ENCODE results near the gene ZCRB1.

The ZCRB1 gene

GRCh38 chr12:42282294-42282693 lies 43.6 kb downstream of the ZCRB1 start:
- in situ Hi-C loops (cut with MboI; ENCODE audit: low sequenced_read_pairs), result no loop called here
- DNase-seq (ENCODE audit: low spot score in 2 of 2), result no peak
- Histone ChIP-seq H3K9me3 (no peaks in the 10 kb centered on the region), H3K4me3 (no peak overlapping the region), H3K27me3 (ENCODE audit: low read depth) (no peaks in the 10 kb centered on the region; the same call in 1 of the 2 replicates), H3K4me1 (peaks cover 8% of the 10 kb centered on the region), H3K36me3 (replicated peaks) (no peaks in the 10 kb centered on the region)

GRCh38 chr12:42281844-42282243 lies 44.0 kb downstream of the ZCRB1 start:
- Histone ChIP-seq H3K36me3 (replicated peaks) (no peaks in the 10 kb centered on the region), H3K4me3 (no peak overlapping the region), H3K9me3 (no peaks in the 10 kb centered on the region), H3K4me1 (peaks cover 8% of the 10 kb centered on the region), H3K27me3 (ENCODE audit: low read depth) (no peaks in the 10 kb centered on the region; the same call in 1 of the 2 replicates)
- DNase-seq (ENCODE audit: low spot score in 2 of 2), result no peak
- in situ Hi-C loops (cut with MboI; ENCODE audit: low sequenced_read_pairs), result no loop called here

- no peak overlapping the region for H3K4me3 ChIP-seq
- H3K27me3 ChIP-seq (ENCODE audit: low read depth), result no peaks in the 10 kb centered on the region; the same call in 1 of the 2 replicates
- no peaks in the 10 kb centered on the region for H3K9me3 ChIP-seq
- peaks cover 8% of the 10 kb centered on the region for H3K4me1 ChIP-seq
- in situ Hi-C loops (cut with MboI; ENCODE audit: low sequenced_read_pairs), result no loop called here
- DNase-seq (ENCODE audit: low spot score in 2 of 2), result no peak
- no peaks in the 10 kb centered on the region for H3K36me3 ChIP-seq (replicated peaks)
Measured at GRCh38 chr12:42281278-42281677, 44.6 kb downstream of the ZCRB1 start.

GRCh38 chr12:42278128-42278510 lies 47.8 kb downstream of the ZCRB1 start:
- H3K27me3 ChIP-seq (ENCODE audit: low read depth), result no peaks in the 10 kb centered on the region; the same call in 1 of the 2 replicates
- H3K9me3 ChIP-seq, result no peaks in the 10 kb centered on the region
- in situ Hi-C loops (cut with MboI; ENCODE audit: low sequenced_read_pairs), result no loop called here
- no peak for DNase-seq (ENCODE audit: low spot score in 2 of 2)
- peaks cover 8% of the 10 kb centered on the region for H3K4me1 ChIP-seq
- H3K36me3 ChIP-seq (replicated peaks), result no peaks in the 10 kb centered on the region
- H3K4me3 ChIP-seq, result no peak overlapping the region

- Histone ChIP-seq H3K27me3 (ENCODE audit: low read depth) (no peaks in the 10 kb centered on the region; the same call in 1 of the 2 replicates), H3K4me1 (peaks cover 8% of the 10 kb centered on the region), H3K9me3 (no peaks in the 10 kb centered on the region), H3K4me3 (no peak overlapping the region), H3K36me3 (replicated peaks) (no peaks in the 10 kb centered on the region)
- in situ Hi-C loops (cut with MboI; ENCODE audit: low sequenced_read_pairs), result no loop called here
- DNase-seq (ENCODE audit: low spot score in 2 of 2), result no peak
Measured at GRCh38 chr12:42277396-42278127, 48.3 kb downstream of the ZCRB1 start.

- H3K4me1 ChIP-seq, result peaks cover 4% of the 10 kb centered on the region; the same call in 1 of the 2 replicates
- peak in 1 of 2 experiments; percentile 5 for DNase-seq (ENCODE audit: low spot score in 2 of 2)
- no peaks in the 10 kb centered on the region for H3K36me3 ChIP-seq (replicated peaks)
- no peak overlapping the region for H3K4me3 ChIP-seq
- in situ Hi-C loops (cut with MboI; ENCODE audit: low sequenced_read_pairs), result no loop called here
- H3K9me3 ChIP-seq, result no peaks in the 10 kb centered on the region
- H3K27me3 ChIP-seq (ENCODE audit: low read depth), result no peaks in the 10 kb centered on the region; the same call in 1 of the 2 replicates
Measured at GRCh38 chr12:42275499-42275898, 50.4 kb downstream of the ZCRB1 start.

GRCh38 chr12:42273706-42274105 lies 52.2 kb downstream of the ZCRB1 start:
- H3K9me3 ChIP-seq, result no peaks in the 10 kb centered on the region
- no peaks in the 10 kb centered on the region; the same call in 1 of the 2 replicates for H3K27me3 ChIP-seq (ENCODE audit: low read depth)
- no peak overlapping the region for H3K4me3 ChIP-seq
- peaks cover 4% of the 10 kb centered on the region; the same call in 1 of the 2 replicates for H3K4me1 ChIP-seq
- no peak for DNase-seq (ENCODE audit: low spot score in 2 of 2)
- H3K36me3 ChIP-seq (replicated peaks), result no peaks in the 10 kb centered on the region
- in situ Hi-C loops (cut with MboI; ENCODE audit: low sequenced_read_pairs), result no loop called here

GRCh38 chr12:42270596-42270995 lies 55.3 kb downstream of the ZCRB1 start:
- Histone ChIP-seq H3K36me3 (replicated peaks) (no peaks in the 10 kb centered on the region), H3K27me3 (ENCODE audit: low read depth) (no peaks in the 10 kb centered on the region), H3K4me3 (no peak overlapping the region), H3K4me1 (no peaks in the 10 kb centered on the region), H3K9me3 (no peaks in the 10 kb centered on the region)
- in situ Hi-C loops (cut with MboI; ENCODE audit: low sequenced_read_pairs), result no loop called here
- no peak for DNase-seq (ENCODE audit: low spot score in 2 of 2)

GRCh38 chr12:42267413-42268190 lies 58.3 kb downstream of the ZCRB1 start:
- Histone ChIP-seq H3K9me3 (no peaks in the 10 kb centered on the region), H3K27me3 (ENCODE audit: low read depth) (no peaks in the 10 kb centered on the region), H3K36me3 (replicated peaks) (no peaks in the 10 kb centered on the region), H3K4me1 (no peaks in the 10 kb centered on the region), H3K4me3 (no peak overlapping the region)
- DNase-seq (ENCODE audit: low spot score in 2 of 2), result no peak
- in situ Hi-C loops (cut with MboI; ENCODE audit: low sequenced_read_pairs), result no loop called here

GRCh38 chr12:42266579-42267230 lies 59.2 kb downstream of the ZCRB1 start:
- Histone ChIP-seq H3K4me1 (no peaks in the 10 kb centered on the region), H3K9me3 (no peaks in the 10 kb centered on the region), H3K4me3 (no peak overlapping the region), H3K27me3 (ENCODE audit: low read depth) (no peaks in the 10 kb centered on the region), H3K36me3 (replicated peaks) (no peaks in the 10 kb centered on the region)
- in situ Hi-C loops (cut with MboI; ENCODE audit: low sequenced_read_pairs), result no loop called here
- no peak for DNase-seq (ENCODE audit: low spot score in 2 of 2)

- in situ Hi-C loops (cut with MboI; ENCODE audit: low sequenced_read_pairs), result no loop called here
- no peak for DNase-seq (ENCODE audit: low spot score in 2 of 2)
- no peaks in the 10 kb centered on the region for H3K36me3 ChIP-seq (replicated peaks)
Measured at GRCh38 chr12:42262271-42262670, 63.6 kb downstream of the ZCRB1 start.

More at GRCh38 chr12:42262271-42262670, 63.6 kb downstream of the ZCRB1 start:
- Histone ChIP-seq H3K4me1 (no peaks in the 10 kb centered on the region), H3K9me3 (no peaks in the 10 kb centered on the region), H3K27me3 (ENCODE audit: low read depth) (no peaks in the 10 kb centered on the region), H3K4me3 (no peak overlapping the region)
